Measurements from ENCODE around the gene SSTR5.

SSTR5 gene

DNA sequence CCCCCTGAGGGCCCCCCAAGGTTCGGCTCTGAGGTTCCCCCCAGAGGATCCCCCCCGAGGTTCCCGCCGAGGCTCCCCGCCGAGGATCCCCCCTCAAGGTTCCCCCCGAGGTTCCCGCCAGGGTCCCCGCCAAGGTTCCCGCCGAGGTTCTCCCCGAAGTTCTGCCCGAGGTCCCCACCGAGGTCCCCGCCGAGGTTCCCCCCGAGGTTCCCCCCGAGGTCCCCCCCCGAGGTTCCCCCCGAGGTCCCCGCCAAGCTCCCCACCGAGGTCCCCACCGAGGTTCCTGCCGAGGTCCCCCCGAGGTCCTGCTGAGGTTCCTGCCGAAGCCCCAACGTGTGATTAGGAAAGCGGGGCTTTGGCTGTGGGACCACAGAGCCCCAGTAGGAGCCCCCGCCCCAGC is 32.2 kb upstream of the SSTR5 start:
- no peak for DNase-seq

DNA sequence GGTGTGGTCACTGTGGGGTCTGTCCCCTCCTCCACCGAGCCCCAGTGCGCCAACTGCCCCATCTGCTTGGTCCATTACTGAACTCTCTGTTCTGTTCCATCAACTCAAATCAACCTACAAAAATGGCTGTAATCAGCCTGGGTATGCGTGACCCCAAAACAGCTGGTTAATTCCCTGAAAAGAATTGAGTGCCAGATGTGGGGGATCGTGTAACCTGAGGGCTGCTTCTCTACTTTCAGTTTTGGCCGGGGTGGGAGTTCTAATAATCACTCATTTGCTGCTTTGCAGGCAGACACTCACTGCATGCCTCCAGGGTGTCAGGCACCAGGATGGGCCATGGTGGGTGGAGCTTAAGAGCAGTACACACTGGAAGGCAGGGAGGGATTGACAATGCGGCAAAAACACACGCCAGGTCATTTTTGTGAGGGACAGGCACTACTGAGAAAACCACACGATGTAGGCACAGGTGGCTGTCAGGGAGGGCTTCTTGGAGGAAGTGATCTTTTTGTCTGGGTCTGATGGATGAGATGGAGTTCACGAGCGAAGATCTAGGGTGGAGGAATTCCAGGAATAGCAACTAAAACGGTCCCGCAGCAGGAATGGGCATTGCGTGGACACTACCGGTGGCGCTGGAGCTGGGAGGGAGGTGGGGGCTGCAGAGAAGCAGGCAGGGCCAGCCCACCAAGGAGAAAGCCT is 30.4 kb upstream of the SSTR5 start:
- DNase-seq = no peak

DNA sequence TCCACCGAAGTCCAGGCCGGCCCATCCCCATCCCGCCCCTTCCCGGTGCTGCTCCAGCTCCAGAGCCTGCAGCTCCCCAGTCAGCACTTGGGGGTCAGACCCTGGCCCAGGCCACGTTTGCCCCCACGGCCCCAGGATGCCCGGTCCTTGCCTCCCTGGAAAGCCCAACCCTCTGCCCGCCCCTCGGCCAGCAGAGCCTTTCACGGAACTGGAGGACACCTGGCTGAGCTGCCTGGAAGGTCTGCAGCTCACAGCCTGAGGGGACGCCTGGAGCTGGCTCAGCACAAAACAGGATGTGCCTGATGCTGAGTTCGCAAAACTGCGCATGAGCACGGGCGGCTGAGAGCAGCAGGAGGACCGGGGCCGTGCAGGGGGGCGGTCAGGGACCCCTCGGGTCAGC is 29.7 kb upstream of the SSTR5 start:
- DNase-seq = no peak

DNA sequence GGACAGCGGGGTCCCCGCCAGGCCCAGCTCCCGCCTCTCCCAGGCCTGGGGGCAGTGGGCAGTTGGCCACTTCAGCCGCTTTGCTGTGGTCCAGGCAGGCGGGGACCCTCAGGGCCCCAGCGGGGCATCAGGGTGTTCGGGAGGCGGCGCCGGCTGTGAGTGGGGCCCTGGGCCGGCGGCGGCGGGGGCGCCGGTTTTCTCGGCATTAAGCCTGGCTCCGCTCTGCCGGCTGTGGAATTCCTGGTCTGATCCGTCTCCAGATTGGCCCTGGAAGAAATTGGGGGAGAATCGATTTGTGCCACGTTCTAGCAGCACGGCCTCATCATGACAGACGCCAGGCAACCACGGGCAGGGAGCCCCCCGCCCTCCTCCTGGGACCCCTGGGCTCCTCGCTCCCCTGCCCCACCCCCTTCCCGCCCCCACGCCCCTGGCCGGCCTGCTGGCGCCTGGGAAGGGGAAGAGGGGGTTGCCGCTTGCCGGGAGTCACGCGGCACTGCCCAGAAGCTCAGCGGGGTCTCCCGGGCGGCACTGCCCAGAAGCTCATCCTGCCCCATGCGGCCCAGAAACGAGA is 28.6 kb upstream of the SSTR5 start:
- DNase-seq = no peak

DNA sequence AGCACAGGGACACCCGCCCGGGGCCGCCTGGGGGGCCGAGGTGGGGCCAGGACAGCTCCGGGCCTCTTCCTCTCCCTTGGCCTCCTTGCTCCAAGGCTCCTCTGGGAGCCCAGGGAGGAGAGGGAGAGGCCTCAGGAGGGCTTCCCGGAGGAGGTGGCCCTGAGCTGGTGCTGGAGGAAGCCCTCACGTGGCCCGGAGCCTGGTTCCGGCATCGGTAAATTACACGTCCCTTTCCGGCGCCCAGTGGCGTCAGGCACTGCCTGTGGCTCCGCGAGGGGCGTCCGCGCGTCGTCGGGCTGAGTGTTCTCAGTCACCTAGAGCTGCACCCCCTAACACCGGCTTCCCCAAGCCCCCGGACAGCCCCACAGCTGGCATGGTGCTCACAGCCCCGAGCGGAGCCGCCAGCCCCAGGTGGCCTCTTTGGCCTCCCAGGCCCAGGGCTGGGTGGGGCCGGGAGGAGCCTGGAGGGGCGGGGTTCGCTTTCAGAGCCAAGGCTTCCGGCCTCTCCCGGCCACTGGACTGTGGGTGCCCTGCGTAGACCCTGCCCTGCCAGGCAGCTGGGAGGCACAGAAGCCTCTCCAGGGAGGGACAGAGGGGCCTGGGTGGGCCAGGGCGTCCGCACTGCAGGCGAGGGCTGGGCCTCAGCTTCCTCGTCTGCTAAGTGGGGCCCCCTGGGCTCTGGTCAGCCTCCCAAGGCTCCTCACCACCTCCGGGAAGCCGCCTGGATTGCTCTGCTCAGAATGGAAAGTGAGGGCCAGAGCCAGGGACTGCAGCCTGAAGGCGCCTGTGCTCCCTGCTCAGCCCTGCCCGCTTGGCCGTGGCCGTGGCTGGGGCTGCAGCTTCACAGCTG is 27.9 kb upstream of the SSTR5 start:
- DNase-seq = no peak

DNA sequence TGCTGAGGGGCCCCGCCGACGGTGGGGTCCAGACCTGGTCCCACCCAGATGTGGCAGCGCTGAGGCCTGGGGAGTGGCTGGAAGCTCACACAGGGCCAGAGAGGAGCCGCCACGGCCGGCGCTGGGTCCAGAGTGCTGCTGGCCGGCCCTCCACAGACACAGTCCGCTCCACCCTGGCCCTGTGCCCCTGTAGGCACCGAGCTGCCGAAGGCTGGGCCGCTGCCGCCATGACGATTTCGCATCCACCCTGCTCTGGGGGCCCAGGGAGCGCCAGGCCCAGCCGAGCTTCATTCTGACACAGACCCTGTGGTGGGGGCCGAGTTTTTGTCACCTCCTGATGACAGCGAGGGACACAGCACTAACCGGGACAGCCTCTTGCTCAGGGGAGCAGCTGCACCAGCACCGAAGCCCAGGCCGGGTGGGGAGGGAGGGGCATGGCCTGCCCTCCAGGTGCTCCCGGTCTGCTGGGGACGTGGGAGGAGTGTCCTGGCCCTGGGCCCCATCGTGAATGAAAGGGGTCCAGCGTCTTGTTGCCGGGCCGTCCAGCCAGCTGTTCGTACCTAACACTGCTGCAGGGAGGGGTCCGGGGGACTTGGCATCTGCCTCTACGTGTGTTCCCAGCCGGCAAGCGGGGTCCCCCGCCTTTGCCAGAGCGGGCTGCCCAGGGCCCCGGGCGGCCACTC is 27.1 kb upstream of the SSTR5 start:
- no peak for DNase-seq

DNA sequence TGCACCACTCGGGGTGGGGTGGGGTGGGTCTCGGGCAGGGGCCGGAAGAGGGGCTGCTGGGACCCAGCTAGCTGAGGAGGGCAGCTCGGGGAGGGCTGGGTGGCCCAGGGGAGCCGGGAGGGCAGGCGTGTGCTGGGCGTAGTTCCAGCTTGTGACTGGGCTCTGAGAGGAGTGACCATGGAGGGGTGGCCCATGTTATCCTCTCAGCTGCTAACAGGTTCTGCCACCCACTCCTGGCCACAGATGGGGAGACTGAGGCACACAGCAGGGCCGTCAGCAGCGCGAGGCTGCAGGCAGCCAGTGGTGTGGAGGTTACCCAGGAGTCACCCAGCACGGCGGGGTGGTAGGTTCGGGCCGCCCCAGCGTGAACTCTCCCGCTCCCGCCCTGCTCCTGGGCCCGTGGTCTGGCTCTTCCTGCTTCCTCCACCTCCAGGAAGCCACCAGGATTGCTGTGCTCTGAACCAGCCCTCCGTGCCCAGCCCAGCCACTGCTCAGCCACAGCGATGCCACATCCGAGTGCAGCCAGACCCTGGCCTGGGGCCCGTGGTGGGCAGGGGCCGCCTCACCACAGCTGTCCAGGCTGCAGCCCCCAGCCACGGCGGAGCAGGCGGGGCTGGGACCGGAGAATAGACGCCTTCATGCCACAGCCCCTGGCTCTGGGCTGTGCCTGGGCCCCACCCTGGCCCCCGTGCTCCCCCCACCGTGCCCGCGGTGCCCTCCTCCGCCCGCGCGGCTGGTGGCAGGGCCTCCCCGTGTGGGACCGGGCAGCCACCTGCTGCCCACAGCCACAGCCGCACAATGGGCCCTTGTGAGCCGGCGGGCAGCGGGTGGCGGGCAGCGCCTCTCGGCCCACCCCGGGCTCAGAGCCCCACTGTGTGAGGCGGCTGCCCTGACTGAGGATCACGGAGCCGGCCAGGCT is 26.3 kb upstream of the SSTR5 start:
- no peak for DNase-seq

DNA sequence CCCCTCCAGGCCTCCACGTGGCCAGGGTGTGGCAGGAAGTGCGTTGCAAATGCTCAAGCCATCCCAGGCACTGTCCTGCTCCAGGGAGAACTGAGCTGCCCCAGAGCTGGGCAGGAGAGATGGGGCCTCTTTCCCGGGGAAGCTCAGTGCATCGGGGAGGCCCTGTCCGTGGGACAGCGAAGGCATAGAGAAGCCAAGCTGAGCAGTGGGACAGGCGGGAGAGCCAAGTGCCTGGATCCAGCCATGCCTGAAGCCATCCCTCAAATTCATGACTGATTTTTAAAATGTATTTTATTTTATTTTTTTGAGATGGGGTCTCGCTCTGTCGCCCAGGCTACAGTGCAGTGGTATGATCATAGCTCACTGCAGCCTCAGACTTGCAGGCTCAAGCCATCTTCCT is 25.4 kb upstream of the SSTR5 start:
- DNase-seq = no peak

DNA sequence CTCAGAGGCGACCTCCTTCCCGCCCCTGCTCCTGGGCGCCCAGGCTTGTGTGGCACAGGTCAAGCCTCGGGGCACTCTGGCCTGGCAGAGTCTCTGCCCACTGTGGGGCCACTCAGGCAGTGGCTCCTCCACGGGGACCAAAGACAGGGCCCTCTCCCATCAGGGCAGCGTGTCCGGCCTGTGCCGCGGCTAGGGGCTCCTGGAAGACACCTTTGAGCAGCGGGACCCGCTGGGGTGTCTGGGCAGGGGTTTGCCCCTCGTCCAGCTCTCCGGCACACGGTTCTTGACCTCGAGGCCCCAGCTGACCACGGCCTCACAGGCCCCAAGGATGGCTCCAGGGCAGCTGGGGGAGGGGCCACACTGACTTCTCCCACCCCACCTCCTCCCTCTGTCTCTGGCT is 24.7 kb upstream of the SSTR5 start:
- DNase-seq = no peak

DNA sequence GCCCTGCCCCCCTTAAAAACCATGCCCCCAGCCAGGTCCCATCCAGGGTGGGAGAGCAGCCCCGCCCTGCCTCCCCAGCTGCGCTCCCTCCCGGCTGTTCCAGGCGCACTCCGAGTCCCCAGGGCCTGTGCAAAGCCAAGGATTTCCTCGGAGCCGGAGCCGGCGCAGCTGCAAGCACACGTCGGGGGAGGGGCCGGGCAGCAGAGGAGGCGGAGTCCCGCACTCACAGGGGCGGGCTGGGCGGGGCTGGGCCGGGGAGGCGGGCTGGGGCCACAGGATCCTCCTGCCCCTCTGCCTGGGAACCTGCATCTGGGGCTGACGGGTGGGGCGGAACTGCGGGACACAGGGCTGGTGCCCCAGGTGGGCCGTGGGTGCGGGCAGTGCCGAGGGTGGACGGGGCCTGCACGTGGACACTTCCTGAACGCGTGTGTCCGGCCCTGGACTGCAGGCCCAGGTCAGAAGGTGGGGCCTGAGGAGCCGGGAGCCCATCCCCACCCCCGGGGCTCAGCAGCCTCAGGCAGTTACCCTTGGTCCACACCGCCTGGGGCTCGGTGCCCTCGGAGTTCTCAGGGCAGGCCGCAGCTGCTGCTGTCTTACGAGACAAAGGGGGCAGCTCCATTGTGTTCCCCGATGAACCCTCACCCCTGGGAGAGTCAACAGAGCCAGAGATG is 24.0 kb upstream of the SSTR5 start:
- peak; percentile 5 for DNase-seq

DNA sequence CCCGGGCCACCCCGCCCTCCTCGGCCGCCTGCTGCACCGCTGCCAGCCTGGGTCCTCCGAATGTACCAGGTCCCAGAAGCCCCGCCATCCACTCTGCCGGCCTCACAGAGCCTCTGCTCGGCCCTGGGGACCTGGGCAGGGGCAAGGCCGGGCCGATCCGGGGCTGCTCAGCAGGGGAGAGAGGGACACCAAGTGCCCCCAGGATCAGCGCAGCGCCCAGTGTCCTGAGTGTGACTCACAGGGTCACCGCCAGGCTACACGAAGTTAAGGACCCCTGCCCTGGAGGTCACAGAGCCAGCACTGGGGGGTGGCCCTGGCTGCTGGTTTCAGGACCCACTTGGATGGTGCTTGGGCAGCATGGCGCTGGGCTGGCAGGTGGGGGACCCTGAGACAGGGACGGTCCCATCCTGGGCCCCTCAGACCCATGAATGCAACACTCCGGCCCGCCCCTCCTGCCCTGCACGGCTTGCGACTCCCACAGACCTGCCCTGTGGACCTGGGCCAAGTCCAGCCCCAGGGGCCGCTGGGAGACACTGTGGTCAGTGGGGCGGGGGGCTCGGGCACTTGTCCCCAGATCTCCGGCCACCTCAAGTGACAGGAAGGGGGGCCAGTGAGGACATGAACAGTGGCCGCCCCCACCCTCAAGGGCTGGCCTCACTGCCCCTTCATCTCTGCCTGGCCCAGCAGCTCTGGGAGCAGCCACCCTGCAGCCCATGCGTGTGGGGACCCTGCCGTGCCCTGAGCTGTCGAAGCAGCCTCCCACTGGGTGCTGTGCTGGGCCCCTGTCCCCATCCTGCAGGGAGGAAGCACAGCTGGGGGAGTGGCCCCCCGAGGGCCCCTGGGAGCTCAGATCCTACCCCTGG is 23.2 kb upstream of the SSTR5 start:
- no peak for DNase-seq

DNA sequence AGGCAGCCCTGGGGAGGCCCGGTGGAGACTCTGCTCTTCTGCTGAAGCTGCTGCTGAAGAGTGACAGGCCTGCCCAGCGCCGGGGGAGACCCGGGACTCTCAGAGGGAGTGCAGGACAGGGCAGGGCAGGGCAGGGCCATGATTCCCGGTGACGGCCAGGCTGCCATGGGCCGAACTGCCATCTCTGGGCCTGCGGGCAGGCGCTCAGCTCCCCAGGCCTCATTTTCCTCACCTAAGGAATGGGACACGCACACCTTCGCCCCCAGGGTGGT is 22.6 kb upstream of the SSTR5 start:
- no peak for DNase-seq

DNA sequence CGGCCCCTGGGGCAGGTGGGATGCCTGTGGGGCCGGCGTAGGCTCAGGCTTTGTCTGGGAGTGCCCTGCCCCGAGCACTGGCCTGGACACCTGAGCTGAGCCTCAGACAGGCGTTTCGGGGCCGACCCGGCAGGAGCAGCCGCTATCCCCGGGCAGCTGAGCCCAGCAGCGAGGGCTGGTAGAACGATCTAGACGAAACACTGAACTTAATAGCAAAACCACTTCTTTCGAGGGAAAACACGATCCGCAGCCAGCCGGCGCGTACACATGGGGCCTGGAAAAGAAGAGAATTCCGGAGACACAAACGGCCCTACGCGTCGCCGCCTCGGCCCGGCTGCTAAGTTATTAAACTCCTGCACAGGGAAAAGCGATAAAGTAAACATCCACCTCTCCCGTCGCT is 22.0 kb upstream of the SSTR5 start:
- DNase-seq = no peak

DNA sequence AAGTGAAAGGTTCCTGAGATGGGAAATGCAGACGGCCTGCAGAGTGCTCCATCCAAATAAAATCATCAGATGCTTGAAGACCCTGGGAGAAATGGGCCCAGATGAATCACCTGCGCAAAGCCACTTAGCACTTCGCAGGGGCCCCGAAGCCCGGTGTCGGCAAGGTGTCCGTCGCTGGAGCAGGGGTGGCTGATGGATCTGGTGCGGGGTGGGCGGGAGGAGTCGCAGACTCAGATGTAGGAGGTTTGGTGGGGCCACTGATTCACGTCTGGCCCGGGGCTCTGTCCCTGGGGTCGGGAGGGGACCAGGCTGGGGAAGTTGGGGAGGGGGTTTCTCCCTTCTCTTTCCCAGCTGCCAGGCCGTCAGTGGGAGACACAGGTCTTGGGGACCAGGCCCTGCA is 21.6 kb upstream of the SSTR5 start:
- no peak for DNase-seq

DNA sequence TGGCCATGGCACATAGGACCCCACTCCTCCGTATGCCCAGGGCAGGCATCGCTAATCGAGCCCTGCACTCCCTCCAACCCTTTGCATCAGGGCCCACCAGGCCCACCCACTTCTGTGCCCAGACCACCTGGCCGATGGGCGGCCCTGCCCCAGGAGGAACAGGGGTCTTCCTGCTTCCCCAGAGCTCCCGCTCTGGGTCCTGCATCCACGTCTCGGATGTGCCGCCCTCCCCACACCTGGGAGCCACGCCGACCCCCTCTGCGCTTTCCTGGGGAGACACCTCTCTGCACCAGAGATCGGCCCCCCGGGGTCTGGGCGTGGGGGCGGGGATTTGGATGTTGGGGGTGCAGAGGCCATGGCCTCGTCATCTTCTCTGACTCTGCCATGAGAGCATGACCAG is 21.1 kb upstream of the SSTR5 start:
- DNase-seq = no peak

DNA sequence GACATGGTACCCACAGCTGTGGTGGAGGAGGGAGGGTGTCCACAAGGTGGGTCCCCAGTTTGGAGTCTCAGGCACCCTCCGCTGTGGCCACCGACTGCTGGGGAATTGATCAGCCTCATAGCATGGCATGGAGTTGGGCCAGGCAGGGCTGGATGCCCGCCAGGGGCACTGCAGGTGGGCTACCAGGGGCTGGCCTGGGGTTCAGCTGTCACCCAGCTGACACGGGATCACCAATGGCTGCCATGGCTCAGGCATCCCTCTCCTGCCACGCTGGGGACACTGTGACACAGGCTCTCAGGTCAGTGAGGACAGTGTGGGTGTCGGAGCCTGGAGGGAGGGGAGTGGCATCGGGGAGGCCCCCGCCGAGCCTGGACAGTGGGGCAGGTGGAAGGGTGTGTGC is 19.8 kb upstream of the SSTR5 start:
- DNase-seq = no peak

DNA sequence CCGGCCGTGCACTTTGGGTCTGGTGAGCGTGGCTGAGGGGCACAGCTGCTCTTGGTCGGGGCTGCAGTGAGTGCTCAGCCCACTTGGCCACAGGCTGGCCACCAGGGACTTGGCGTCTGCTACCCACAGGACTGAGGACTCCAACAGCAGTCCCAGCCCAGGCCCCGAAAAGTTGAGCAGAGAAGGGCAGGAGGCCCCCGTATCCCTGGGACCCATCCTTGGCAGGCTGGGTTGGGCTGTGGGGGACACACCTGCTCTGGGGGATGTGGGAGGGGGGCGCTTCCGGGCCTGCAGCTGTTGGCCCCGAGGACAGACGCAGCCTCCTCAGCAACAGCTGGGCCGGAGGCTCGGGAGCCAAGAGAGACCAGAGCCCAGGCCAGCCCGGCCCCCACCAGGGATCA is 19.4 kb upstream of the SSTR5 start:
- no peak for DNase-seq

DNA sequence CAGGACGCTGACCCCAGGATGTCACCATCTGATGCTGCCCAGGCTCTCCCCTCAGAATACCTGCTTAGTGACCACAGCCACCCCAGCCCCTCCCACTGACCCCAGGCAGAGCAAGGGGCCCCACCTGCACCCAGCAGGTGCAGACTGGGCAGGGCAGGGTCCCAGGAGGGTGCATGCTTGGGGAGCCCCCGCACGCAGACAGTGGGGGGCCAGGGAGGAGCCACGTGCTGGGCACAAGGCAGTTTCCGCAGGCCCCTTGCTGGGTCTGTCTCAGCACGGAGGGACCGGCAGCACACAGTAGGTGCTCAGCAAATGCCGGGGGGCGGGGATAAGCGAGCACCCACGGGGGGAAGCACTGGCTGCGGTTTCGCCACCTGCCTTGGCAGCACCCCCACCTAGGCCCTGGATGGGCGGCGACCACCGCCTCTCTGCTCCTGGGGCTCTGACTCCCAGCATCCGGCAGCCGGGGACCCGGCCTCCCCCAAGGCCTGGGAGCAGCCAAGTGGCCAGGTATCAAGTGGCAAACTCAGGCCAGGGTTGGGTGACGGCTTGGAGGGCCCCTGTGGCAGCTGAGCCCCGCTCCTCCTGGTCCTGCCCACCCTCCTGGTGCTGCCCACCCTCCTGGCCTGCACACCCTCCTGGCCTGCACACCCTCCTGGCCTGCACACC is 18.7 kb upstream of the SSTR5 start:
- DNase-seq = no peak

DNA sequence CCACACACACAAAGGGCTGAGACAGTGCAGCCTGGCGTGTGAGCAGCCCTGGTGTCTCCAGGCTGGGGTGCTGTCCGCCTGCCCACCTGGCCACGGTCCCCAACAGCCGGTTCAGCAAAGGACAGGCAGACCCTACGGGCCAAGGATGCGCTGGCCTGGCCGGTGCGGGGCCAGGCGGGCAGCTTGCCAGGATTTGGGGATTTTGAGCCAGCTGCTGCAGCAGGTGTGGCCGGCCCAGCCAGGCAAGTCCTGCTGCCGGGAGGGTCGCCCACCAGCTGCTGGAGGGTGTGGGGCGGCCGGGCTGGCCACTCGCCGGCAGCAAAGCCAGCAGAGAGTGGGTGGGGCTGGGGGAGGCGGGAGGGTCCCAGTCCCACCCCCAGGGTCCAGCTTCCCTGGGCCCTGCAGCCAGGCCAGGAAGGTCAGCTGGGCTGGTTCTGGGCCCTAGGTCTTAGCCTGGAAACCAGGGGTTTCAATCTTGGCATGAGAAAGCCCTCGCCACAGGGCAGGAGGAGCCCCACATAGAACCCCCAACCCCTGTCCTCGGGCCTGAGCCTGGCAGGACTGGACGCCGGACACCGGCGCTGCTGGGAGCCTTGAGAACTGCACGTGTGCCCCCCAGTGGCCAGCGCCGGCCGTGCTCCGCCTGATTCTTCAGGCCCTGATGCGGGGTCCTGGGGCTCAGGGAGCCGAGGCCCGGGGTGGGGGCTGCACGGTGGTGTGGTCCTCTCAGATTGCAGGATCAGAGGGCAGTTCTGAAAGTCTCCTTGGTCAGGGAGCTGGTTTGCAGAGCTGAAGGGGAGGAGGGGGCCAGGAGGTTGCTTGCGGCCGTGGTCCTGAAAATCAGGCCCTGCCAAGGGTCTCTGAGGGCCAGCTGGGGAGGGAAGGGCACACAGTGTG is 17.6 kb upstream of the SSTR5 start:
- DNase-seq = peak; percentile 60

DNA sequence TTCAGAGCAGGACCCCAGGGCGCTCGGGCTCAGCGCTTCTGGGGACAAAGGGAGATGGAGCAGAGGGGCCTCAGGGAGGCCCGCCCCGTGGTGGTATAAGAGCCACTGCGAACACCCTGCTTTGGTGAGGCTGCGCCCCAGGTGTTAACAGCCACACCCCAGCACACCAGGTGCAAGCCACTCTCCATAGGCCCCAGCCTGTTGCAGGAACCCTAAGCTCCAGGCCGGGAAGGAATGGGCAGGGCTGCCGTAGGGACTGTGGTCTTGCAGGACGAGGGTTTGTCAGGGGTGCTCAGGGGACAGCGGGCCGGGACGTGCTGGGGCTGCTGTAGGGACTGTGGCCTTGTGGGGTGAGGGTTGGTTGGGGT is 17.0 kb upstream of the SSTR5 start:
- DNase-seq = no peak
